ENCODE results near the gene ALOX5AP. TPM values are rescaled to one million over a fixed set of nuclear protein-coding genes. Genes with fewer than 3 reads are reported as not detected.
A peak's percentile ranks its signal among the peaks of the same experiment; 100 is the strongest.

ALOX5AP gene
- polyA plus RNA-seq = 10 to 100 TPM in 1 of 2 donors, 1 to 10 TPM in 1; 2.1 to 10.5 TPM

DNA sequence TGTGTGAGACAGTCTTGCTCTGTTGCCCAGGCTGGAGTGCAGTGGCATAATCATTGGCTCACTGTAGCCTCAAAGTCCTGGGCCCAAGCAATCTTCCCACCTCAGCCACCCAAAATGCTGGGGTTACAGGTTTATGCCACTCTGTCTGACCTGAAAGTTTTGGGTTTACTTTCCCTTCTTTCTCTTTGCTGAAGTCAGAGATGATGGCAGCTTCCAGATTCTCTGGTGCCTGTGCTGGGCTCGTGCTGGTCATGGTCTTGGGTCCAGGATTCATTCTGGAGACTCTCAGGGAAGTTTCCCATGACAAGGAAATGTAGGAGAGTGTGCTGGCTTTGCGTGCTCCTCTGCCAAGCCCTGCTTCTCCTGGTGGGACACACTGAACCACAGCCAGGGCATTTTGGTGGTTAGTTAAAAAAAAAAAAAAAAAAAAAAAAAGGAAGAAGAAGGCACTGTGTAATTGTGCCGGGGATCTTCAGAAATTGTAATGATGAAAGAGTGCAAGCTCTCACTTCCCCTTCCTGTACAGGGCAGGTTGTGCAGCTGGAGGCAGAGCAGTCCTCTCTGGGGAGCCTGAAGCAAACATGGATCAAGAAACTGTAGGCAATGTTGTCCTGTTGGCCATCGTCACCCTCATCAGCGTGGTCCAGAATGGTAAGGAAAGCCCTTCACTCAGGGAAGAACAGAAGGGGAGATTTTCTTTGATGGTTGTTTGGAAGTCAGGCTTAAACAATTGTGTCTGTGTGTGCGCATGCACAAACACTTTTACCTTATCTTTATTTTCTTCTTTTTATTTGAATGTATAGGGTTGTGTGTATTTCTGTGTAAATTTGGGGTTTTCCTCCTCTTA, at the start of gene ALOX5AP:
Gene ALOX5AP, plus strand, starts transcription at position 519 of the 847 bp plus-strand sequence. Its CDS starts 63 bp downstream, at position 582.
- no peaks in the 10 kb centered on the region for H3K36me3 ChIP-seq (ENCODE audit: control insufficient read depth in 2 of 2, insufficient read depth in 2 of 2, low read length in 1 of 2)
- H3K4me3 ChIP-seq (ENCODE audit: low read depth in 1 of 2, low read length in 2 of 2) = peak within 1 kb of the TSS in 1 of 2 donors; percentile 22
- WGBS, 2 donors = 74 to 75% methylated on average over 6 of the region's 6 CpGs
- no peaks in the 10 kb centered on the region for H3K9me3 ChIP-seq (ENCODE audit: control insufficient read depth in 2 of 2, insufficient read depth in 1 of 2, low read depth in 1 of 2, low read length in 1 of 2)
- peak within 1 kb of the TSS in 1 of 2 donors; percentile 48 for H3K27ac ChIP-seq (ENCODE audit: low read depth in 2 of 2, low read length in 1 of 2)
- H3K27me3 ChIP-seq (ENCODE audit: control insufficient read depth in 1 of 2, insufficient read depth in 2 of 2, low read length in 2 of 2) = no peaks in the 10 kb centered on the region
- peaks cover 0 to 3% of the 10 kb centered on the region in 2 donors for H3K4me1 ChIP-seq (ENCODE audit: control insufficient read depth in 2 of 2, insufficient read depth in 2 of 2, low read length in 1 of 2)

DNA sequence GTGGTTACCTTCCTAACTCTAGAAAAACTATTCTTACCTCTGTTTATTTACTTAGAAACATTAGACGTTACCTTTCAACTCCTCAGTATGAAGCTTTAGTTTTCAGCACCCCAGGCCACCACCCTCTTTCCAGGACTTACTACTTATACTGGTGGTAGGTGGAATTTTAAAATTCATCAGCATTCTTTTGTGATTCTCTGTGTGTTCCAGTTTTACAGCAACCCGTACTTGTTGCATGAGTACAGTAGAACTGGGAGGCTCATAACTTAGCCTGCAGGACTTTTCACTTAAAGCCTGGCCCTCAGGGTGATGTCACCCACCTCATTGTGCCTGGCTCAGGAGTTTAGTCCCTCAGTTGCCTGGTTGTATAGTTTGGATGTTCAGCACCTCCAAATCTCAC, 49.4 kb upstream of the ALOX5AP start:
- no peak overlapping the region for H3K27ac ChIP-seq (ENCODE audit: low read depth in 2 of 2, low read length in 1 of 2)
- no peaks in the 10 kb centered on the region for H3K9me3 ChIP-seq (ENCODE audit: control insufficient read depth in 2 of 2, insufficient read depth in 1 of 2, low read depth in 1 of 2, low read length in 1 of 2)
- H3K36me3 ChIP-seq (ENCODE audit: control insufficient read depth in 2 of 2, insufficient read depth in 2 of 2, low read length in 1 of 2) = no peaks in the 10 kb centered on the region
- WGBS, 2 donors = 71 to 80% methylated on average over 2 of the region's 2 CpGs
- H3K27me3 ChIP-seq (ENCODE audit: control insufficient read depth in 1 of 2, insufficient read depth in 2 of 2, low read length in 2 of 2) = no peaks in the 10 kb centered on the region
- no peak overlapping the region for H3K4me3 ChIP-seq (ENCODE audit: low read depth in 1 of 2, low read length in 2 of 2)
- peaks cover 0 to 3% of the 10 kb centered on the region in 2 donors for H3K4me1 ChIP-seq (ENCODE audit: control insufficient read depth in 2 of 2, insufficient read depth in 2 of 2, low read length in 1 of 2)

GRCh38 chr13:30687601-30688000, 47.7 kb upstream of the ALOX5AP start:
- H3K27me3 ChIP-seq (ENCODE audit: control insufficient read depth in 1 of 2, insufficient read depth in 2 of 2, low read length in 2 of 2) = no peaks in the 10 kb centered on the region
- no peak overlapping the region for H3K4me3 ChIP-seq (ENCODE audit: low read depth in 1 of 2, low read length in 2 of 2)
- peaks cover 0 to 3% of the 10 kb centered on the region in 2 donors for H3K4me1 ChIP-seq (ENCODE audit: control insufficient read depth in 2 of 2, insufficient read depth in 2 of 2, low read length in 1 of 2)
- no peak overlapping the region for H3K27ac ChIP-seq (ENCODE audit: low read depth in 2 of 2, low read length in 1 of 2)
- H3K36me3 ChIP-seq (ENCODE audit: control insufficient read depth in 2 of 2, insufficient read depth in 2 of 2, low read length in 1 of 2) = no peaks in the 10 kb centered on the region
- H3K9me3 ChIP-seq (ENCODE audit: control insufficient read depth in 2 of 2, insufficient read depth in 1 of 2, low read depth in 1 of 2, low read length in 1 of 2) = no peaks in the 10 kb centered on the region
- 82 to 86% methylated on average over 3 of the region's 3 CpGs for WGBS, 2 donors

DNA sequence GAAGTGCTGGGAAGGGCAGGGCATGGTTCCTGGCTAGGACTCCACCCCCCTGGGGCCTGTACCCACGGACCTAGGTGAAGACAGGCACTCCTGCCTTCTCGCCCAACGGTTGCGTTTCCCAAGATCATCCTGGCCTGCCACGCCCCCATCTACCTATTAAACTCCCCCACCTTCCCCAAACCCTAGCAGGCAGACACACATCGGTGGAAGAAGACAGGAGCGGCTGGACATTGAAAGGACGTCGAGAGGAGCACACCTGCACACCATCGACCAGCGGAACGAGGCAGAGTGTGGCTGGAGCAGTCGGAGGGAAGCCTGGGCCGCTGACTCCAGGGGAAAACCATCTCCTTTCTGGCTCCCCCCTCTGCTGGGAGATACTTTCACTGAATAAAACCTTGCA, 45.6 kb upstream of the ALOX5AP start:
- Histone ChIP-seq H3K4me3 (ENCODE audit: low read depth in 1 of 2, low read length in 2 of 2) (peak overlapping the region in 1 of 2 donors; percentile 46), H3K27ac (ENCODE audit: low read depth in 2 of 2, low read length in 1 of 2) (peak overlapping the region in 1 of 2 donors; percentile 26), H3K9me3 (ENCODE audit: control insufficient read depth in 2 of 2, insufficient read depth in 1 of 2, low read depth in 1 of 2, low read length in 1 of 2) (no peaks in the 10 kb centered on the region), H3K27me3 (ENCODE audit: control insufficient read depth in 1 of 2, insufficient read depth in 2 of 2, low read length in 2 of 2) (no peaks in the 10 kb centered on the region), H3K4me1 (ENCODE audit: control insufficient read depth in 2 of 2, insufficient read depth in 2 of 2, low read length in 1 of 2) (peaks cover 0 to 3% of the 10 kb centered on the region in 2 donors), H3K36me3 (ENCODE audit: control insufficient read depth in 2 of 2, insufficient read depth in 2 of 2, low read length in 1 of 2) (no peaks in the 10 kb centered on the region)
- WGBS, 2 donors = 88 to 91% methylated on average over 14 of the region's 14 CpGs

- Histone ChIP-seq H3K36me3 (ENCODE audit: control insufficient read depth in 2 of 2, insufficient read depth in 2 of 2, low read length in 1 of 2) (no peaks in the 10 kb centered on the region), H3K4me3 (ENCODE audit: low read depth in 1 of 2, low read length in 2 of 2) (peak overlapping the region; percentile 46 to 50), H3K9me3 (ENCODE audit: control insufficient read depth in 2 of 2, insufficient read depth in 1 of 2, low read depth in 1 of 2, low read length in 1 of 2) (no peaks in the 10 kb centered on the region), H3K27ac (ENCODE audit: low read depth in 2 of 2, low read length in 1 of 2) (peak overlapping the region; percentile 32 to 52), H3K4me1 (ENCODE audit: control insufficient read depth in 2 of 2, insufficient read depth in 2 of 2, low read length in 1 of 2) (peaks cover 0 to 3% of the 10 kb centered on the region in 2 donors), H3K27me3 (ENCODE audit: control insufficient read depth in 1 of 2, insufficient read depth in 2 of 2, low read length in 2 of 2) (no peaks in the 10 kb centered on the region)
- WGBS, 2 donors = 19 to 27% methylated on average over 20 to 21 of the region's 21 CpGs
Observed at GRCh38 chr13:30690282-30691188, 44.8 kb upstream of the ALOX5AP start.

GRCh38 chr13:30692113-30692512, 43.2 kb upstream of the ALOX5AP start:
- Histone ChIP-seq H3K27me3 (ENCODE audit: control insufficient read depth in 1 of 2, insufficient read depth in 2 of 2, low read length in 2 of 2) (no peaks in the 10 kb centered on the region), H3K4me3 (ENCODE audit: low read depth in 1 of 2, low read length in 2 of 2) (no peak overlapping the region), H3K36me3 (ENCODE audit: control insufficient read depth in 2 of 2, insufficient read depth in 2 of 2, low read length in 1 of 2) (no peaks in the 10 kb centered on the region), H3K4me1 (ENCODE audit: control insufficient read depth in 2 of 2, insufficient read depth in 2 of 2, low read length in 1 of 2) (peaks cover 0 to 3% of the 10 kb centered on the region in 2 donors), H3K9me3 (ENCODE audit: control insufficient read depth in 2 of 2, insufficient read depth in 1 of 2, low read depth in 1 of 2, low read length in 1 of 2) (no peaks in the 10 kb centered on the region), H3K27ac (ENCODE audit: low read depth in 2 of 2, low read length in 1 of 2) (no peak overlapping the region)
- 87 to 100% methylated on average over 1 of the region's 1 CpG for WGBS, 2 donors

DNA sequence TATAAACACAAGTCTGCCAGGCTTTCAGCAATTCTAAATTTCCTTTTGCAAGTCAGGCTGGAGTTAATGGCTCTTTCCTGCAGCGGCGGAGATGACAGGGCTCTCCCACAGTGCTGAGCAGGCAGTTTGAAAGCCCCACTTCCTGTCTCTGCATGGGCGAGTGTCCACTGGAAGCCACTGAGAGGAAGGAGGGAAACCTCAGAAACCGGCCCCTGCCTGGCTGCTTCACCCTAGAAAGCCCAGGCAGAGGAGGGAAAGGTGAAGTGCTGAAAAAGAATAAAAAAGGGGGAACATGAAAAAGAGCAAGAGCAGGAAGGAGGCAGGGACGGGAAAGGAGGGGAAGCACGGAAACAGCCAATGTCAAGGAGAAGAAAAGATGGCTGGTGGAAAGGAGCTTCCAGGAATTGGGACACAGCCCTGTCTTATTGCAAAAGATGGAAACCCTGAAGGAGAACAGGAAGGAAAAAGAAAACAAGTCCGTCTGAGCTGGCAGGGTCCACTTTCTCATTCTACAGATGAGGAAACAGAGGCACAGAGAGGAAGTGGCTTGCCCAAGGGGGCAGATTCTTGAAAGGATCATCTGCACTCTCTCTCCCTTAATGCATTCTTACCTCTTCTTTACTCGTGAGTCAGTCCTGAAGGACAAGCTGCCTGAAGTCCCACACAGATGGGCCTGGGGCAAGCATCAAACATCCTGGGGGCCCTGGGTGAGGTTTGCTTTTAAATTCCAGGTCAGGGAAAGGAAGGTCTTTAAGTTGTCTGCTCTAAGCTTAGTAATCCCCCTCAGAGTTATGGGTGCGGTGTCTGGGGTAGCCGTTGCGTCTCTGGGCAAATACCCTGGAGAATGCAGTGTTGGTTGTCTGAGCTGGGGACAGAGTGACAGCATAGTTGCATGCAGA, 38.8 kb upstream of the ALOX5AP start:
- H3K4me3 ChIP-seq (ENCODE audit: low read depth in 1 of 2, low read length in 2 of 2) = no peak overlapping the region
- 41 to 44% methylated on average over 11 of the region's 11 CpGs for WGBS, 2 donors
- H3K27ac ChIP-seq (ENCODE audit: low read depth in 2 of 2, low read length in 1 of 2) = no peak overlapping the region

DNA sequence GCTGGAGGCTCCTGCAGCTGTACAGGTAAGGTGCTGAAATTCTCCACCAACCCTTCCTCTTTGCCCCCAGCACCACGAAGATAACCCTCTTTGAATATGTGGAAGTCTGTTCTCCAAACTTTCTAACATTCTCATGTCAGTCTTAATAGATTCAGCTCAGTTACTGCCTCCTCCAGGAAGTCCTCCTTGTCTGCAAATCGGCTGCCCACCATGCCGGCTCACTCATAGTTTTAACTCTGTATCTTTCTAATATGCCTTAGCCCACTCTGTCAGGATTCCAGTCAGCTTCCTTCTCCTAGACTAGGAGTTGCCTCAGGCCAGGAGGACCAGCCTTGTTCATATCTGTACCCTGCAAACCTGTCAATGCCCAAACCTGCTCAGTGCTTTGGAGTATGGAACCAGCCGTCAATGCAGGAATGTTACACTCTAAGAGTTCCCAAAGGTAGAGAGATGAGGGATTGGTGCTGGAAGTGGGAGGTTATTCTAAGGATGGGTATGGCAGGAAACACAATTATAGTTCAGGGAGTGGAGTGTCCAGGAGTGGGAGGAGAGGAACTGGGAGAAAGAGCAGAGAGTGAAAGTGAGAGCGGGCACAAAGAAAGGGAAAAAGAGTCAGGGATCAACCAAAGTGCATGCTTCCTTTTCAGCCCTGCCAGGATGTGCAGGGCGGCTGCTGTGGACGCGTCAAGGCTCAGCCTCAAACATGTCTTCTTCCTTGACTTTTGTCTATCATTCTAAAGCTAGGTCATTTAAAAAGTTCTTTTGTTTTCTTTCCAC, 38.0 kb upstream of the ALOX5AP start:
- no peaks in the 10 kb centered on the region for H3K4me1 ChIP-seq (ENCODE audit: control insufficient read depth in 2 of 2, insufficient read depth in 2 of 2, low read length in 1 of 2)
- H3K4me3 ChIP-seq (ENCODE audit: low read depth in 1 of 2, low read length in 2 of 2) = no peak overlapping the region
- H3K27me3 ChIP-seq (ENCODE audit: control insufficient read depth in 1 of 2, insufficient read depth in 2 of 2, low read length in 2 of 2) = no peaks in the 10 kb centered on the region
- H3K9me3 ChIP-seq (ENCODE audit: control insufficient read depth in 2 of 2, insufficient read depth in 1 of 2, low read depth in 1 of 2, low read length in 1 of 2) = no peaks in the 10 kb centered on the region
- H3K27ac ChIP-seq (ENCODE audit: low read depth in 2 of 2, low read length in 1 of 2) = no peak overlapping the region
- H3K36me3 ChIP-seq (ENCODE audit: control insufficient read depth in 2 of 2, insufficient read depth in 2 of 2, low read length in 1 of 2) = no peaks in the 10 kb centered on the region
- WGBS, 2 donors = 45 to 62% methylated on average over 8 of the region's 8 CpGs

More for the DNA sequence above, 38.8 kb upstream of the ALOX5AP start:
- Histone ChIP-seq H3K27me3 (ENCODE audit: control insufficient read depth in 1 of 2, insufficient read depth in 2 of 2, low read length in 2 of 2) (no peaks in the 10 kb centered on the region), H3K36me3 (ENCODE audit: control insufficient read depth in 2 of 2, insufficient read depth in 2 of 2, low read length in 1 of 2) (no peaks in the 10 kb centered on the region), H3K9me3 (ENCODE audit: control insufficient read depth in 2 of 2, insufficient read depth in 1 of 2, low read depth in 1 of 2, low read length in 1 of 2) (no peaks in the 10 kb centered on the region), H3K4me1 (ENCODE audit: control insufficient read depth in 2 of 2, insufficient read depth in 2 of 2, low read length in 1 of 2) (no peaks in the 10 kb centered on the region)

Measured in esophagus (tissue), 2 donors.